Measurements from ENCODE around the gene FN1.

DNA sequence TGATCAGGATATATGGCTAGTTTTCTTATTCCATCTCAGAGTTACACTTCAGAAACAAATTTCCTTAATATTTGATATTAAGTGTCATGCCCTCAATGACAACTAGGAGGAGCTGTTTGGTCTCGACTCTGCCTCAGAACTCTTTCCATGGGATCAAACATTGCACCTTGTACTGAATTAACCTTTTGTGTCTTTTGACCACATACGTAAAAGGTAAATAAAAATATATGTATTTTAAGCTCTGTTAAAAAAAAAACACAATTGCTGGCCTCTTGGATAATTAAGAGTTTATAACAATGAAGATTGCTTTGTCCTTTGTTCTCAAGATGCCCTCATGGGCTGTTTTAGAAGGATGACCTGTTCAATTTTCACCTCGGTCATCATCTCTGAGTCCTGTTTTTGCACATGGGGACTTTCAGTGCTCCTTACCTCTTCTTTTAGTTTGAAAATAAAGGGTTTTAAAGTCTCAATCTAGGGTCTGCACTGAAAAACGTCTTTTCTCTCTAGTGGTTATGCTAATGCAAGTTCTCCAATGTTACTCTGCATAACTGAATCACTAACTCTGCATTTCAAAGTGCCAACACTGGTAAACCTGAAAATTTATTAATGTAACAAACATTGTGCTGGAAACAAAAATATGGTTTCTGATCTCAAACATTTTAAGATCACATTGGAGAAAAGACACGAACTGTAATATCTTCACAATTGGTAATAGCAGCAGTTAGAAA lies 18.8 kb upstream of the FN1 start:
- TF ChIP-seq, protein P1, sequence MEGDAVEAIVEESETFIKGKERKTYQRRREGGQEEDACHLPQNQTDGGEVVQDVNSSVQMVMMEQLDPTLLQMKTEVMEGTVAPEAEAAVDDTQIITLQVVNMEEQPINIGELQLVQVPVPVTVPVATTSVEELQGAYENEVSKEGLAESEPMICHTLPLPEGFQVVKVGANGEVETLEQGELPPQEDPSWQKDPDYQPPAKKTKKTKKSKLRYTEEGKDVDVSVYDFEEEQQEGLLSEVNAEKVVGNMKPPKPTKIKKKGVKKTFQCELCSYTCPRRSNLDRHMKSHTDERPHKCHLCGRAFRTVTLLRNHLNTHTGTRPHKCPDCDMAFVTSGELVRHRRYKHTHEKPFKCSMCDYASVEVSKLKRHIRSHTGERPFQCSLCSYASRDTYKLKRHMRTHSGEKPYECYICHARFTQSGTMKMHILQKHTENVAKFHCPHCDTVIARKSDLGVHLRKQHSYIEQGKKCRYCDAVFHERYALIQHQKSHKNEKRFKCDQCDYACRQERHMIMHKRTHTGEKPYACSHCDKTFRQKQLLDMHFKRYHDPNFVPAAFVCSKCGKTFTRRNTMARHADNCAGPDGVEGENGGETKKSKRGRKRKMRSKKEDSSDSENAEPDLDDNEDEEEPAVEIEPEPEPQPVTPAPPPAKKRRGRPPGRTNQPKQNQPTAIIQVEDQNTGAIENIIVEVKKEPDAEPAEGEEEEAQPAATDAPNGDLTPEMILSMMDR (IDR thresholded peaks at IDR 0.05), result peak; percentile 44 to 84 (median 70)
- no peak for TF ChIP-seq POLR2A (IDR thresholded peaks at IDR 0.05)

All from thyroid gland (tissue), 4 donors.